Sigmoid colon (tissue), 3 donors: Measurements from ENCODE around the gene MYDGF.

ENCODE experiments used
- POLR2A ChIP-seq, 2 donors: fragments of 450-650 bp; IDR thresholded peaks; one replicate each; pipeline ENCODE4 v1.6.1; 2016; ENCODE audit warnings: antibody characterized with exemption in 2 of 2, mild to moderate bottlenecking in 2 of 2, moderate library complexity in 2 of 2
- TF ChIP-seq, protein P1 (sequence below), 4 experiments: fragments of 450-650 bp in 3 of 4; fragments of 200-600 bp in 1 of 4; IDR thresholded peaks; one replicate each; pipeline ENCODE4 v1.5.1; 2016 to 2019; ENCODE audit warnings: antibody characterized with exemption in 4 of 4, mild to moderate bottlenecking in 3 of 4, moderate library complexity in 2 of 4

DNA sequence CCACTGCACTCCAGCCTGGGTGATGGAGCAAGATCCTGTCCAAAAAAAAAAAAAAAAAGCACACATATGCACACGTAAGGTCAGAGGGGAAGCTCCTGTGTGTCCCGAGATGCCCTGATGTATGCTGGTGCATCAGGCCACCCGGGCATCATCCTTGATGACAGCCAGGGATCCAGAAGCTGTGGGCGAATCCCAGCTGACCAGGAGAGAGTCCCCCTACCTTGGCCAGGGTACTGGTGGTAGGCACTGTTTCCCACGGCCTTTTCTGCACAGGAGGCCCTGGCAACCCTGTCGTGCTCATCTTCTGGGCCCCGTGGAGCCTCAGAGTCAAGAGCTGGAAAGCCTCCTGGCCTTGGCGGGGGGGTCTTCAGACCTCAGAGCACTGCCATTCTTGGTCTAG is 14.0 kb downstream of the MYDGF start:
- no peak for TF ChIP-seq POLR2A (IDR thresholded peaks at IDR 0.05)
- TF ChIP-seq, protein P1, sequence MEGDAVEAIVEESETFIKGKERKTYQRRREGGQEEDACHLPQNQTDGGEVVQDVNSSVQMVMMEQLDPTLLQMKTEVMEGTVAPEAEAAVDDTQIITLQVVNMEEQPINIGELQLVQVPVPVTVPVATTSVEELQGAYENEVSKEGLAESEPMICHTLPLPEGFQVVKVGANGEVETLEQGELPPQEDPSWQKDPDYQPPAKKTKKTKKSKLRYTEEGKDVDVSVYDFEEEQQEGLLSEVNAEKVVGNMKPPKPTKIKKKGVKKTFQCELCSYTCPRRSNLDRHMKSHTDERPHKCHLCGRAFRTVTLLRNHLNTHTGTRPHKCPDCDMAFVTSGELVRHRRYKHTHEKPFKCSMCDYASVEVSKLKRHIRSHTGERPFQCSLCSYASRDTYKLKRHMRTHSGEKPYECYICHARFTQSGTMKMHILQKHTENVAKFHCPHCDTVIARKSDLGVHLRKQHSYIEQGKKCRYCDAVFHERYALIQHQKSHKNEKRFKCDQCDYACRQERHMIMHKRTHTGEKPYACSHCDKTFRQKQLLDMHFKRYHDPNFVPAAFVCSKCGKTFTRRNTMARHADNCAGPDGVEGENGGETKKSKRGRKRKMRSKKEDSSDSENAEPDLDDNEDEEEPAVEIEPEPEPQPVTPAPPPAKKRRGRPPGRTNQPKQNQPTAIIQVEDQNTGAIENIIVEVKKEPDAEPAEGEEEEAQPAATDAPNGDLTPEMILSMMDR (IDR thresholded peaks at IDR 0.05), result no peak
